ENCODE measurements around the gene NPEPL1. TPM values are rescaled to one million over a fixed set of nuclear protein-coding genes. Genes with fewer than 3 reads are reported as not detected.

NPEPL1 gene
- total RNA-seq, 6 donors from 2014 or later: 19.4 to 198 (median 50.9) TPM

DNA sequence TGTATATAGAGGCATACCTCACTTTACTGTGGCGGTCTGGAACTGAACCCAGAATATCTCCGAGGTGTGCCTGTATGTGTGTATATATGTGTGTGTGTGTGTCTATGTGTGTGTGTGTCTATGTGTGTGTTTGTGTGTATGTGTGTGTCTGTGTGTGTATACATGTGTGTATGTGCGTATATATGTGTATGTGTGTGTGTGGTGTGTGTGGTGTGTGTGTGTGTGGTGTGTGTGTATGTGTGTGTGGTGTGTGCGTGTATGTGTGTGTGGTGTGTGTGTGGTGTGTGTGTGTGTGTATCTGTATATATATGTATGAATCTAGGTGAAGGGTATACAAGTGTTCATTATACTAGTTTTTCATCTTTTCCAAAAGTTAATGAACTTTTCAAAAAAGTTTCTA, 4.2 kb upstream of the NPEPL1 start:
- no peak overlapping the region for H3K4me3 ChIP-seq
- H3K27ac ChIP-seq: no peak overlapping the region
- WGBS, 2 donors: 81 to 84% methylated on average over 4 of the region's 4 CpGs
- TF ChIP-seq CTCF (IDR thresholded peaks at IDR 0.05): no peak
- no peak for TF ChIP-seq POLR2AphosphoS5 (IDR thresholded peaks at IDR 0.05)
- no peak for TF ChIP-seq EP300 (IDR thresholded peaks at IDR 0.05)
- no peak for TF ChIP-seq POLR2A (IDR thresholded peaks at IDR 0.05)
- no peaks in the 10 kb centered on the region for H3K27me3 ChIP-seq
- ATAC-seq (ENCODE audit: low FRiP score in 2 of 2) (no peak), DNase-seq (no peak)
- no peaks in the 10 kb centered on the region for H3K9me3 ChIP-seq
- H3K36me3 ChIP-seq: no peaks in the 10 kb centered on the region
- peaks cover 18 to 31% (median 23%) of the 10 kb centered on the region in 4 donors for H3K4me1 ChIP-seq

GRCh38 chr20:58688840-58689239, 3.8 kb upstream of the NPEPL1 start:
- TF ChIP-seq POLR2A (IDR thresholded peaks at IDR 0.05): no peak
- TF ChIP-seq CTCF (IDR thresholded peaks at IDR 0.05): no peak
- TF ChIP-seq EP300 (IDR thresholded peaks at IDR 0.05): no peak

DNA sequence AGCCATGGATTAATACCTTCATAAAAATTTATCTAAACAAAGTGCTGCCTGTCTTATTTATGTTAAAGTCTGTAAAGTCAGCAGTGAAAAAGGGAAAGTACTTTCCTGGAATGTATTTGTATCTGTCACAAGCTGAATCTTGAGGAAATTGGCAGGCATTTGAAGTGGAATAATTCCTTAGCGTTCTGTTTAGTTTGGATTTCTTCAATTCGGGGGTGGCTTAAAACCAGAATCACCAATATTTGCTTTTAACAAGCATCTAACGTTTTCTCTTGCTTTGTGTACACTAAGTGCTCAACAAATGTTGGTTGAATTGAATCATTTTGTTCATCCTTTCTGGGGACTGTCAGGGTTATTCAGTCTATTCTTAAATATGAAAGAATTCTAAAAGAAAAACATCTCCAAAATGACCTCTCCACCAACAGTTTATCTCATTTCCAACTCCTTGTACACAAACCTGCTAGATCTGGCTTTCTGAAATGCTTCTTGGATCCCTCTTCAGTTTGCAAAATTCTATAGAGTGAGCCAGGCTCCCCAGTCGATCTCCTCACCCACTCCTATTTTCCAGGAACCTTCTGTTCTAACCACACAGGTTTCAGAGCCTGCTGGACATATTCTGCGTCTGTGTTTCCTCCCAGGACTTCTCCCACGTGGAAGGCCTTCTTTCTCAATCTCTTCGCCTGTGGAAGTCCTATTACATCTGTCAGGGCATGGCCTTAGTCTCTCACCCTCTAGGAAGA, 2.0 kb upstream of the NPEPL1 start:
- no peak for TF ChIP-seq POLR2A (IDR thresholded peaks at IDR 0.05)
- TF ChIP-seq POLR2AphosphoS5 (IDR thresholded peaks at IDR 0.05): peak in 1 of 2 donors; percentile 13
- TF ChIP-seq EP300 (IDR thresholded peaks at IDR 0.05): no peak
- no peak overlapping the region for H3K4me3 ChIP-seq
- WGBS, 2 donors: 29 to 37% methylated on average over 7 of the region's 7 CpGs
- DNase-seq (no peak), ATAC-seq (ENCODE audit: low FRiP score in 2 of 2) (peak in 1 of 2 donors; percentile 31)
- peaks cover 0 to 5% (median 4%) of the 10 kb centered on the region in 4 donors for H3K36me3 ChIP-seq
- H3K9me3 ChIP-seq: no peaks in the 10 kb centered on the region
- no peaks in the 10 kb centered on the region for H3K27me3 ChIP-seq
- peak overlapping the region; percentile 93 to 98 (median 94) for H3K27ac ChIP-seq
- peaks cover 31 to 45% (median 36%) of the 10 kb centered on the region in 4 donors for H3K4me1 ChIP-seq

More at GRCh38 chr20:58688840-58689239, 3.8 kb upstream of the NPEPL1 start:
- DNase-seq (peak in 1 of 2 donors; percentile 67), ATAC-seq (ENCODE audit: low FRiP score in 2 of 2) (no peak)
- H3K4me1 ChIP-seq: peaks cover 22 to 36% (median 27%) of the 10 kb centered on the region in 4 donors
- no peaks in the 10 kb centered on the region for H3K27me3 ChIP-seq
- H3K27ac ChIP-seq: no peak overlapping the region
- 33 to 45% methylated on average over 3 to 6 of the region's 6 CpGs for WGBS, 2 donors
- no peaks in the 10 kb centered on the region for H3K9me3 ChIP-seq
- H3K4me3 ChIP-seq: no peak overlapping the region
- no peaks in the 10 kb centered on the region for H3K36me3 ChIP-seq

GRCh38 chr20:58691773-58692578, 624 bp upstream of the NPEPL1 start:
- no peaks in the 10 kb centered on the region for H3K9me3 ChIP-seq
- H3K36me3 ChIP-seq: peaks cover 0 to 19% (median 17%) of the 10 kb centered on the region in 4 donors
- peak; percentile 66 to 75 for ATAC-seq (ENCODE audit: low FRiP score in 2 of 2)
- H3K4me1 ChIP-seq: peaks cover 31 to 45% (median 36%) of the 10 kb centered on the region in 4 donors
- peak; percentile 58 to 79 for DNase-seq
- H3K4me3 ChIP-seq: peak overlapping the region in 2 of 4 donors; percentile 25 to 30
- 73 to 79% methylated on average over 11 to 24 of the region's 31 CpGs for WGBS, 2 donors
- TF ChIP-seq POLR2A (IDR thresholded peaks at IDR 0.05) (peak in 1 of 4 donors; percentile 31), CTCF (IDR thresholded peaks at IDR 0.05) (no peak), POLR2AphosphoS5 (IDR thresholded peaks at IDR 0.05) (peak; percentile 23 to 51)
- H3K27me3 ChIP-seq: no peaks in the 10 kb centered on the region
- peak overlapping the region; percentile 93 to 98 (median 94) for H3K27ac ChIP-seq
